VCaP (cell line): ENCODE results near the gene PRKCA.
A peak's percentile ranks its signal among the peaks of the same experiment; 100 is the strongest.

Experiments
- H3K27ac ChIP-seq: fragments of 450-650 bp; 2 replicates; pipeline ENCODE4 v1.5.1; 2017
- CTCF ChIP-seq: fragments of 450-650 bp; conservative IDR thresholded peaks from 2 replicates; pipeline ENCODE4 v1.5.1; 2017; ENCODE audit warnings: mild to moderate bottlenecking, moderate library complexity

Gene PRKCA

GRCh38 chr17:66548158-66548557 lies 245.7 kb downstream of the PRKCA start:
- peak overlapping the region; percentile 9; the same call in 1 of the 2 replicates for H3K27ac ChIP-seq
- no peak for TF ChIP-seq CTCF

GRCh38 chr17:66548659-66549310 lies 246.4 kb downstream of the PRKCA start:
- TF ChIP-seq CTCF: no peak
- H3K27ac ChIP-seq: no peak overlapping the region

GRCh38 chr17:66549311-66549704 lies 246.9 kb downstream of the PRKCA start:
- H3K27ac ChIP-seq: no peak overlapping the region
- TF ChIP-seq CTCF: no peak

- no peak for TF ChIP-seq CTCF
- no peak overlapping the region for H3K27ac ChIP-seq
Measured at GRCh38 chr17:66549731-66550207, 247.4 kb downstream of the PRKCA start.

- no peak overlapping the region for H3K27ac ChIP-seq
- TF ChIP-seq CTCF: no peak
Measured at GRCh38 chr17:66551839-66552238, 249.4 kb downstream of the PRKCA start.

- TF ChIP-seq CTCF: no peak
Measured at GRCh38 chr17:66552371-66552770, 250.0 kb downstream of the PRKCA start.

GRCh38 chr17:66555605-66556004 lies 253.2 kb downstream of the PRKCA start:
- no peak for TF ChIP-seq CTCF
- no peak overlapping the region for H3K27ac ChIP-seq

More at GRCh38 chr17:66552371-66552770, 250.0 kb downstream of the PRKCA start:
- no peak overlapping the region for H3K27ac ChIP-seq
